ENCODE results near the gene CD300LG. TPM values are rescaled to one million over a fixed set of nuclear protein-coding genes. Genes with fewer than 3 reads are reported as not detected.

The CD300LG gene
- total RNA-seq, 1 donor from 2014 or later, result 2.5 TPM

DNA sequence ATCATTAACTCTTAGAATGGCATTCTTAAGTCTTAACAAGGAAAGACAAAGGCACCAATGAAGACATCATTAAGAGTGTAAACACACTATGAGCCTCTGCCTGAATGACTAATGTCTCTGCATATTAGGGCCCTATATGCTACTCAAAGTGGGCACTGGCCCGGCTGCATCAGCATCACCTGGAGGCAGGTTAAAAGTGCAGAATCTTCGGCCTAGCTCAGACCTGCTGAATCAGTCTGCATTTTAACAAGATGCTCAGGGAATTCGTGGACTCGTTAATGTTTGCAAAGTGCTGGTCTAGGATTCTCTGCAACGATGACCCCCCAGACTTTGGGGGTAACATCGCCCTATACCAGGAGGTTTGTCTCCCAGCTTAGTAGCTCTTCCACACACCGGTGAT, 20.8 kb upstream of the CD300LG start:
- no peak for DNase-seq

- no peak for DNase-seq
These were observed 19.4 kb upstream of the CD300LG start for GRCh38 chr17:43827596-43827995.

- no peak for DNase-seq
These were observed 17.2 kb upstream of the CD300LG start for GRCh38 chr17:43829738-43830137.

DNA sequence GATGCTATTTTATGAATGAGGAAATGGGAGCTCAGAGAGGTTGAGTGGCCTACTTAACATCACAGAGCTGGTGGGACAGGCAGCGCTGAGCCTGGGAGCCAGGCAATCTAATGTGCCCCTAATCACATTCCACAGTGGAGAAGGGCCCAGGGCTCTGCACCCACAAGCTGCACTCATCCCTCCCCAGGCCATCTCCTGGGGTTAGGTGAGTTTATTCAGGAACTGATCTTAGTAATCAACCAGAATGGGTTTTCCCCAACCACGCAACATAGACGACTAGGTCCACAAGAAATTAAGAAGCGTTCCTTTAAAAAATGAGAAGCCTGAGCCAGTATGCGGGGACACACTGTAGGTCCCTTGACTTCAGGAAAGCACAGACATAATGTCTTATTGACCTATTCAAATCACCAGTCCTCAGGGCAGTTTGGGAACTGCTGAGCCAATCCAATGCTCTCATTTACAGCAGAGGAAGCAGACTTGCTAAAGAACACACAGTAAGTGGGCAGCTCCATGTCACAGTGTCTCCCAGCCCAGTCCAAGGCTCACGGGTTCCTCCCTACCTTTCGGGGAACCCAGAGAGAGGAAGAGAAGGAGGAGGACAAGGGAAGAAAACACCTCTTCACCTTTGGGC, 16.4 kb upstream of the CD300LG start:
- DNase-seq, result no peak

DNA sequence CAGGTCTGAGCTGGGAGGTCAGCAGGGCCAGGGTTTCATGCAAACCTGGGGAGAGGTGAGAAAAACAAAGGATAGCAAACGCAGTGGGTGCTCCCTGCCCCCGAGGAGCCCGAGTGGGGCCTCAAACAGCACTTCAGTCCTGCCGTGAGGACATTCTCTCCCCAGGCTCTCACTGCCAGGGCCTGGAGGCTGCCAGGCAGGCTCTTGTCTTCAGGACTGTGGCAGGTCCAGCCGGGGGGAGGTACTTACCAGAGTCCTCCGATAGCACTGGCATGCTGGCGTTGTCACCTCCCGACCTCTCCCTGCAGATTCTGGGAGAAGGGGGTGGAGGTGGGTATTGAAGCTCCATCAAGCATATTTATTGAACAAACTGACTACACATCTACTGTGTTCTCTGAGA, 15.3 kb upstream of the CD300LG start:
- no peak for DNase-seq

- peak; percentile 34 for DNase-seq
These were observed 14.6 kb upstream of the CD300LG start for GRCh38 chr17:43832168-43832975.

DNA sequence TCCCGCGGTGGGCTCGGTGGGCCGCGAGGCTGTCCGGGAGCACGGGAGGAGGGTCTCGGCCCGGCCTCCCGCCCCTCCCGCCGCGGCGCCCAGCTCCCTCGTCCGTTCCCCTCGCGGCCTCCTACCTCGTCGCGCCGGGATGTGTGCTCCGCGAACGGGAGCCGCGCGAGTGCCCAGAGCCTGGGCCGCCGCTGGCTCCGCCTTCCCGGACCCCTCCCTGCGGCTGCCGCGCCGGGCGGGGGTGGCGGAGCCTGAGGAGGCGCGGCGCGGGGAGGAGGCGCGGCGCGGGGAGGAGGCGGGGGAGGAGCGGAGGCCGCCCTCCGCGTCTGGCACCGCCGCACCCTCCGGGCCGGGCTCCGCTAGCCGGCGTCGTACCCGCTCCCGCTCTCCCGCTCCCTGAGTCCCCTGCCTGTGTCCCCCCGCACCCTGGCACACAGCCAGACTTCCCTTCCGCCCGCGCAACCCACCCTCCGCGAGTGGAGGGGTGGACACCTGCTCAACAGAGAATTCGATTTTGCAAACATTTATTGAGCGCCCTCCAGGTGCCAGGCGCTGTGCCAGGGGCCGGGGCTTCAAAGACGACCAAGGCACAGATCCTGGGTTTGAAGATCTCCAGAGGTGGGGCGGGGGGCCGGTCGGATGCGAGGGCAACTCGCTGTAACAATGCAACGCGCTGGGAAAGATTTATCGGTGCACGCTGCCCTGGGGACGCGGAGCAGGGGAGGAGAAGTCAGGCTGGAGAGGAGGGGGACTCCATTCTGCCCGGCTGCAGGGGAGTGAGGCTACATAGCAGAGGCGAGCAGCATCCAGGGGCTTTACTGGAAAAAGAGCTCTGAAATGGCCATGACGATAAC, 13.8 kb upstream of the CD300LG start, which contains the start of gene MPP3:
Gene MPP3, minus strand, starts transcription at position 171 of the 854 bp plus-strand sequence. CDS start 1,240 bp downstream, outside the sequence.
- peak; percentile 87 for DNase-seq

- DNase-seq, result no peak
These were observed 12.9 kb upstream of the CD300LG start for GRCh38 chr17:43834106-43834505.

- DNase-seq, result no peak
These were observed 7.3 kb upstream of the CD300LG start for GRCh38 chr17:43839670-43840108.

- DNase-seq, result no peak
These were observed 6.2 kb upstream of the CD300LG start for GRCh38 chr17:43840814-43841213.

- no peak for DNase-seq
These were observed 5.7 kb upstream of the CD300LG start for GRCh38 chr17:43841282-43841681.

DNA sequence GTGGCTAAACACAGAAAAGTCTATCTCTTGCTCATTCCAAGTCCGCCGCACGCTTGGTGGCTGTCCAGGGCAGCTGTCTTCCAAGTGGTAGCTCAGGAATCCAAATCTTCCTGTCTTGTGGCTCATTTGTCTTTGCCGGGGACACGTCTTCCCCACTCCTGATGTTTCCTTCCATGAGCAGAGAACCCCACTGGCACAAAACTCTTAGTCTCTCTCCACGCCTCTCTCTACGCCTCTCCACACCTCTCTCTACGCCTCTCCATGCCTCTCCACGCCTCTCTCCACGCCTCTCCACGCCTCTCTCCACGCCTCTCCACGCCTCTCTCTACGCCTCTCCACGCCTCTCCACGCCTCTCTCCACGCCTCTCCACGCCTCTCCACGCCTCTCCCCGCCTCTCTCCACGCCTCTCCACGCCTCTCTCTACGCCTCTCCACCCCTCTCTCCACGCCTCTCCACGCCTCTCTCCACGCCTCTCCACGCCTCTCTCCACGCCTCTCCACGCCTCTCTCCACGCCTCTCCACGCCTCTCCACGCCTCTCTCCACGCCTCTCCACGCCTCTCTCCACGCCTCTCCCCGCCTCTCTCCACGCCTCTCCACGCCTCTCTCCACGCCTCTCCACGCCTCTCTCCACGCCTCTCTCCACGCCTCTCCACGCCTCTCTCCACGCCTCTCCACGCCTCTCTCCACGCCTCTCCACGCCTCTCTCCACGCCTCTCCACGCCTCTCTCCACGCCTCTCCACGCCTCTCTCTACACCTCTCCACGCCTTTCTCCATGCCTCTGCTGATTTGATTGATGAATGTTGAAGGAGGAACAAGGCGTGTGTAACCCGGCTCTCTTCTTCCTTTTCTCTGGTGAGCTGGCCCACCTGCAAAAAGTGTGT, 4.6 kb upstream of the CD300LG start:
- peak; percentile 72 for DNase-seq

DNA sequence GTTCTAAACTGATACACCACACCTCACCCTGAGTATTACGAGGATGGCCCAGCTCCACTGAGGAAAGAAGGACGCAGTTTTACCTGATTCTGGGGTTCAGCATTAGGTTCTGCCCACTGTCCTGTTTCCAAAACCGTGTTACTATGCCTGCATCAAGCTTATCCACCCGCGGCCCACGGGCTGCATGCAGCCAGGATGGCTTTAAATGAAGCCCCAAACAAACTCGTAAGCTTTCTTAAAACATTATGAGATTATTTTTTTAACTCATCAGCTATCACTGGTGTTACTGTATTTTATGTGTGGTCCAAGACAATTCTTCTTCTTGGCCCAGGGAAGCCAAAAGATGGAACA, 4.0 kb upstream of the CD300LG start:
- no peak for DNase-seq

- no peak for DNase-seq
These were observed 2.7 kb upstream of the CD300LG start for GRCh38 chr17:43844241-43844640.

- DNase-seq, result no peak
These were observed 1.2 kb upstream of the CD300LG start for GRCh38 chr17:43845766-43846165.

DNA sequence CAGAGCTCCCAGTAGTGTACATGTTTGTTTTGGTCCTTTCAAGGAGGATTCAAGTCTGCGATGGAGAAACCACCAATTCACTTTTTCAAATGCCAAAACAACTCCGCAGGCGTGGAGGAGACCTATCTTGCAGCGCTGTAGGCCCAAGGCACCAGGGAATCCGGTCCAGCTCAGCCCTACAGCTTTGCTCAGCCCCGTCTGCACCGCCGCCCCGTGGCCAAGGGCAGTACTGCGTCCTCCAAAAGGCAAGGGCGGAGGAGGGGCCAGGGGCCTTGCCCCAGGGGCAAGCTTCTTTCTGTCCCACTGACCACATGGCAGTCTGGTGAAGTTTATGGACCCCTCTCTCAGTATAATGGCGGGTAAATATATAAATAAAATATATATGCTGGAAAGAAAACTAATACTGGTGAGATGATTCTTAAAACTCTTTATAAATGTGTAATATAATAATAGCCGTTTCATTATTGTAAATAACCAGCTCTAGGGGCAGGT, 709 bp upstream of the CD300LG start:
- DNase-seq, result peak; percentile 74

GRCh38 chr17:43848601-43849000, 1.6 kb downstream of the CD300LG start:
- DNase-seq, result no peak

DNA sequence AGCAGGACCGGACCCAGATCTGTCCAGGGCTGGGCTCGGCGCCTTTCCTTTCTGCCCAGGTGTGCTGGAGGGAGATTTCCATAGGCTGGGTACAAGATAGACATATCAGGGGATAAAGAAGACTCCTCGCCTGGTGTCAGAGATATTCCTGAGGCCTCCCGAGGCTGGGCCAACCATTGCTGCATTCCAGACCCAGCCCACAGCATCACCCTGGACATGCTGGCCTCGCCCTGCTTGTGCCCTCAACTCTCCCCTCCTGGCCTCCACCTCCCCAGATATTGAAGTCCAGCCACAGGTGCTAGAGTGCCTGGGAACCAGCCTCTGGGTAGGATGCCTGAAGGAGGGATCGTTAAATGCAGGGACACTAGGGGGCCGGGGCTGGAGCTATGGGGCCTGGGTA, 2.1 kb downstream of the CD300LG start:
- DNase-seq, result no peak

GRCh38 chr17:43852571-43852970, 5.6 kb downstream of the CD300LG start:
- DNase-seq, result no peak

GRCh38 chr17:43853546-43853945, 6.6 kb downstream of the CD300LG start:
- no peak for DNase-seq

DNA sequence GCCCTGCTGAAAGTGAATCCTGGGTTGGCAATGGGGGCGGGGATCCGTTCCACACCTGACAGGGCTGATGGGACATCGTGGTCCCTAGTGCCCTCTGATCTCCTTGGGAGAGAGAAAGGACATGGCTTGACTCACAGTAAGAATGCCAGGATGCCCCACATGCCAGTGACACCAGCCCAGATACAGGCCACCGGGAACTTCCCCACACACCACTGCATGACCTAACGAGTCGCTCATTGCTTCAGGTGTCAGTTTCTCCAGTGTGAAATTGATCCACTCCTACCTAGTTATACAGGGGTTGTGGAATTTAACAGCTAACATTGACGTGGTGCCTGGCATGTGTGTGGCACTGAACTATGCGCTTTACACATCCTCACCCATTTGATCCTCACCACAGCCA, 7.5 kb downstream of the CD300LG start:
- DNase-seq, result no peak

DNA sequence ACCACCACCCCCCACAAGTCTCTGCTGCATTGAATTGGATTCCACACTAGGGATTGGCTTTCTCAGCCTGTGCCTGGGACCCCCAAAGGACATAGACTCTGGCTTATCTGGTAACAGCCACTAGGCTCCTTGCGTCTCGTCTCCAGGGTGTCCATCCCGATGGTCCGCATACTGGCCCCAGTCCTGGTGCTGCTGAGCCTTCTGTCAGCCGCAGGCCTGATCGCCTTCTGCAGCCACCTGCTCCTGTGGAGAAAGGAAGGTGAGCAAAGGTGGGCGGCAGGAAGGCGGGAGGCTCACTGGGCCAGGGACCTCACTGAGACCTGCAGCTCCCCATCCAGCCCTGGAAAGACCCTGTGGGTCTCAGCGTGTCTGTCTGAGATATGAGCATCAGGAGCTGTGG, 8.1 kb downstream of the CD300LG start:
- DNase-seq, result no peak

All from tongue (tissue), 2 donors.